Effector memory CD8-positive, alpha-beta T cell (primary cell): ENCODE measurements around the gene CAPN9.

Experiments used
- ATAC-seq: fragments of 150-1000 bp; cut with Tn5 transposase; replicated peaks from 2 replicates; pipeline ENCODE4 v1.10.0; 2021; ENCODE audit warnings: mild to moderate bottlenecking, moderate library complexity
- DNase-seq, 3 experiments: peaks; one replicate each; pipeline ENCODE4 v3.0.0; 2021
- H3K27ac Mint-ChIP-seq, 2 donors: one replicate each; pipeline ENCODE4 v1.8.0; 2022; ENCODE audit warnings: mild to moderate bottlenecking in 2 of 2, mixed read lengths in 2 of 2, moderate library complexity in 2 of 2
- H3K27me3 Mint-ChIP-seq, 2 donors: one replicate each; pipeline ENCODE4 v1.8.0; 2022; ENCODE audit warnings: mixed read lengths in 2 of 2
- H3K36me3 Mint-ChIP-seq: one replicate; pipeline ENCODE4 v1.8.0; 2022; ENCODE audit warnings: mild to moderate bottlenecking, moderate library complexity, mixed read lengths; ENCODE audit not compliant: insufficient read depth
- H3K4me1 Mint-ChIP-seq, 2 donors: one replicate each; pipeline ENCODE4 v1.8.0; 2022; ENCODE audit warnings: low read depth in 2 of 2, mixed read lengths in 2 of 2
- H3K4me3 Mint-ChIP-seq, 2 donors: one replicate each; pipeline ENCODE4 v1.8.0; 2022; ENCODE audit warnings: mild to moderate bottlenecking in 2 of 2, mixed read lengths in 2 of 2, moderate library complexity in 2 of 2
- H3K9me3 Mint-ChIP-seq, 2 donors: one replicate each; pipeline ENCODE4 v1.8.0; 2022; ENCODE audit warnings: mixed read lengths in 2 of 2

CAPN9 gene

DNA sequence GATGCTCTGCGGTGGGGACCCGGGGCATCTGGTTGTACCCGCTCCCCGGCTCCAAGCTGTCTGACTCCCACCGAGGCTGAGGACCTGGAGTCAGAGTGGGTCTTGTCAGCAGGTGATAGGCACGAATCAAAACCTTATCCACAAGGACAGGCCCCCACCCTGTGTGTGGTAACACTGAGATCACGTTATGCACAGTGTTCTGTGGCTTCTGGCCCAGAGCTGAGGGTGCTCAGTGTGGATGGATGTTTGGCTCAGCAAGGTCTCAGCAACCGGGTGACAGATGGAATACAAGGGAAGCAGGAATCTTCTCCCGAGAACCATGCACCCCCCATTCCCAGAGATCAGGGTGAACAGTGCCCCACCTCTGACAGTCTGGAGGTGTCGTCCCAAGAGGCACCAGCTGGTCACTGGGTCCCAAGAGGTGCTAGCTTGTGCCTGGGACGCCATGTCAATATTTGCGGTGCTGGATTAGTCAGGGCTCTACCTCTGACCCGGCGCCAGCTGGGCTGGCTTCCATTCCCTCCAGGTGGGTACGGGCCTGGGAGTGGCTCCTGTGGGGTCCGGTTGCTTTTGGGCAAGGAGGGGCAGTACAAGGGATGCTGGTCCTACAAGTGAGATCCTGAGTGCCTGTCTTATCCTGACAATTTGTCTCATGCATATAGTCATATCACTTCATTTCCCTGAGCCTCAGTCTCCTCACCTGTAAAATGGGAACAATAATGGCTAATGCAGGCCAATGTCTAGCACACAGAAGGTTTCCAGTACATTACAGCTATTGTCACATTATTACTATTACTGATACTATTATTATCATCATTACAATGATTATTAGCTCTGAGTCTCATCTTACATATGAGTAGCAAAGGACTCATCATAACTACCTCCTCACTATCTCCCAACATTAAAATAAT is 957 bp downstream of the CAPN9 start:
- peaks cover 15 to 53% of the 10 kb centered on the region in 2 donors for H3K27me3 Mint-ChIP-seq
- ATAC-seq (no peak), DNase-seq (no peak)
- H3K9me3 Mint-ChIP-seq = no peaks in the 10 kb centered on the region
- no peaks in the 10 kb centered on the region for H3K36me3 Mint-ChIP-seq
- no peak overlapping the region for H3K27ac Mint-ChIP-seq
- no peaks in the 10 kb centered on the region for H3K4me1 Mint-ChIP-seq
- H3K4me3 Mint-ChIP-seq = no peak overlapping the region

DNA sequence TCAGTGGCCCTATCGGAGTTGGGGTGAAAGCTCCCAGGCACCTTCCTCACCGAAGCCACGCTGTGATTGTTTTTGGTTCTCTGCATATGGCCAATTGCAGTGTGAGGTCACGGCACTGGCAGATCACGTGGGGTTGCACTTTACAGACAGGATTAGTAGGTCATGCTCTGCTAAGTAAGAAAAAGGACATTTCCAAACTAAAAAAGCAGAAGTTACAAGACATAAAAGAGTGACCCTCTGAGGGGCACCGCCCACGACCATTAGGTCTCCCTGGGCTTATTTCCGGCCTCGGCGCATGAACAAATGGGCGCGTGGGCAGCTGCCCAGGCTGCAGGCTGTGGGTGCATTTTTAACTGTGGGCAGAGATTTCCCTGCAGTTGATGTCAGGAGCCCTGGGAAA is 2.0 kb downstream of the CAPN9 start:
- ATAC-seq (no peak), DNase-seq (no peak)
- Mint-ChIP-seq H3K27me3 (peaks cover 15 to 44% of the 10 kb centered on the region in 2 donors), H3K4me3 (no peak overlapping the region), H3K9me3 (no peaks in the 10 kb centered on the region), H3K4me1 (no peaks in the 10 kb centered on the region), H3K36me3 (no peaks in the 10 kb centered on the region), H3K27ac (no peak overlapping the region)

DNA sequence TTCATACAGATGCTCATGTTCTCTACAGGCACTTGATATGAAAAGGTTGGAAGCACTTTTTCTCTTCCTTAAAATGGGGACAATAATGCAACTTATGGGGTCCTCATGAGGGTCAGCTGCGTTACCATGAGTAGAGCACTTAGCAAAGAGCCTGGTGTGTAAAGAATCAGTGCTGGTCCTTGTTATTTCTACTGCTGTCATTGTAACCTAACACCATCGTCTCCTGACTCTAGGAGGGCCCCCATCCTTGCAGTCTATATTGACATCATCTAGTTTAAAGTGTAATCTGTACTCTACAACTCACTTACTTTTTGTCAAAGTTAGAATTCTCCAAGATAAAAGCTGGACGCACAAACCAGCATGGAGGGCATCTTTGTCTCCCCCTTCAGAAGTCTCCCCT is 2.4 kb downstream of the CAPN9 start:
- no peak overlapping the region for H3K27ac Mint-ChIP-seq
- ATAC-seq (no peak), DNase-seq (no peak)
- no peak overlapping the region for H3K4me3 Mint-ChIP-seq
- no peaks in the 10 kb centered on the region for H3K9me3 Mint-ChIP-seq
- H3K36me3 Mint-ChIP-seq = no peaks in the 10 kb centered on the region
- H3K27me3 Mint-ChIP-seq = peaks cover 15 to 43% of the 10 kb centered on the region in 2 donors
- no peaks in the 10 kb centered on the region for H3K4me1 Mint-ChIP-seq

DNA sequence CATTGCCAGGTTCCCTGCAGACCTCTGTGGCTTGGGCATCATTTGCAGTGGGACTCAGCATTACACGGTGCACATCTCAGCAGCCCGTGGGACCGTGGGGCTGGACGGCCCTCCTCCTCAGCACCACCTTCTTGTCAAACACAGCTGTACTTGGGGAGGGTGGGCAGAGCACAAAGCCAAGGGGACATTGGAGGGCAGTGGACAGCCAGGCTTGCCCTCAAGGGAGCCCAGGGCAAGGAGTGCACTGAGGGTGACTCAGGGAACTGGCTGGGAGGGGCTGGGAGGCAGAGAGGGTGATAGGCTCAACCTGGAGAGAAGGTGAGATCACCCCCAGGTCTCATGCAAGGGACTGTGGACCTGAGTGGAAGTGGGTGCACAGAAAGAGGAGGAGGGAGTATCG is 3.4 kb downstream of the CAPN9 start:
- Mint-ChIP-seq H3K27me3 (peaks cover 18 to 45% of the 10 kb centered on the region in 2 donors), H3K9me3 (no peaks in the 10 kb centered on the region), H3K36me3 (no peaks in the 10 kb centered on the region), H3K27ac (no peak overlapping the region), H3K4me1 (no peaks in the 10 kb centered on the region), H3K4me3 (no peak overlapping the region)
- ATAC-seq (no peak), DNase-seq (no peak)

DNA sequence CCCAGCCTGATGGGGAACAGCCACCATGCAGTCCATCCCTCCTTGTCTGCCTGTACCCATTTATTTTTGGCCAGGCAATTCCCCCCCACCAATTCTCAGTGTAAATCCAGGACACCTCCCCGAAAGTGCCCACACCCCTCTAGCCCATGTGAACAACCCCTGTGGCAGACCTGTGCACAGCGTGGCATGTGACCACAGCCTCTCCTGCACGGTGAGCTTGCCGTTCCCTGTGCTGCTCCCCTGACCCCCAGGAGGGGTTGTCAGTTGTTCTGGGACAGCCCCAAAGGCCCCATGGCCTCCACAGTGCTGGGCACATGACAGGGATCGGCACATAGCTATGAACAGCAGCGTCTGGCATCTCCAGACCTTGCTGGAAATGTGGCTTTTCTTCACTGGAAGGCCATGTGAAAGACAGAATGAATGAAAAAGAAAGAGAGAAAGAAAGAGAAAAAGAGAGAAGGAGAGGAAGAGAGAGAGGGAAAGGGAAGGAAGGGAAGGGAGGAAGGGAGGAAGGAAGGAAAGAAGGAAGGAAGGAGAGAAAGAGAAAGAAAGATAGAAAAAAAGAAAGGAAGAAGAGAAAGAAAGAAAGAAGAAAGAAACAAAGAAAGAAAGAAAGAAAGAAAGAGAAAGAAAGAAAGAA is 3.9 kb downstream of the CAPN9 start:
- Mint-ChIP-seq H3K27me3 (peaks cover 23 to 50% of the 10 kb centered on the region in 2 donors), H3K4me1 (no peaks in the 10 kb centered on the region), H3K4me3 (no peak overlapping the region), H3K36me3 (no peaks in the 10 kb centered on the region), H3K27ac (no peak overlapping the region), H3K9me3 (no peaks in the 10 kb centered on the region)
- DNase-seq (no peak), ATAC-seq (no peak)

DNA sequence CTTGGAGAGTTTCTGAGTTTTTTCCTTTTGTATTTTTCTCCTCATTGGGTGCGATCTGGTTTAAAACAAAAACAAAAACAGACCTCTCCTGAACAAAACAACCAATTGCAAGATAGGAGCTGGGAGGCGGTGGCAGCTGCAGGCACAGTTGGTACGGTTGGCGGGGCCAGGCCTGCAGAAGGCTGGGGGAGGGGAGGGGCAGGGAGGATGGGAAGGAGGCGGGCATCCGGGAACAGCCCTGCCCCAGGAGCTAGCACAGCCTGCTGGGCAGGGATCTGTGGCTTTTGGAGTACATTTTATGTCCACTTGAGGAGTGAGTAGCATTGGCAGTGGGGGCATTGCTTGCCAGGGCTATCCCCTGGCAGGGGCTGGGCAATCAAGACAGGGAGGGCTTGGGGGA is 5.2 kb downstream of the CAPN9 start:
- no peaks in the 10 kb centered on the region for H3K36me3 Mint-ChIP-seq
- no peaks in the 10 kb centered on the region for H3K9me3 Mint-ChIP-seq
- H3K27ac Mint-ChIP-seq = no peak overlapping the region
- H3K4me3 Mint-ChIP-seq = no peak overlapping the region
- no peak for ATAC-seq
- H3K27me3 Mint-ChIP-seq = peaks cover 31 to 45% of the 10 kb centered on the region in 2 donors
- H3K4me1 Mint-ChIP-seq = no peaks in the 10 kb centered on the region
- no peak for DNase-seq

DNA sequence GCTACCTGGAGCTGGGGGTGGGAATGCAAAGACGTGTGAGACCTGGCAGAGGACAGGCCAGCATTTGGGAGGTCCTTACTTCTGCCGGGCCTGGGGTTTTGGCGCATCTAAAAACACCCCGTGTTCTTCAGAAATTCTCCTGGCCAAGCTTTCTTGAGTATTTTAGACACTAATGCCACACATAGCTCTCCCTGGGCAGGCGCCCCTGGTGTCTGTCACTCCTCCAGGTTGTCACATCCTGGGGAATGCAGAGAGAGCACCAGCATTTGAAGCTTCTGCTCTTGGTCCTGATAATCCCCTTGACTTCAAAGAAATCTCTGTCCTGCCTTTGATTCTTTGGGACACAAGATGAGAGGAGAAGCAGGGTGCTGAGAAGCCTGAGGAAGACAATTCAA is 6.0 kb downstream of the CAPN9 start:
- no peak for DNase-seq
- no peak for ATAC-seq
- Mint-ChIP-seq H3K9me3 (no peaks in the 10 kb centered on the region), H3K4me3 (peak overlapping the region in 1 of 2 donors; percentile 29), H3K36me3 (no peaks in the 10 kb centered on the region), H3K4me1 (no peaks in the 10 kb centered on the region), H3K27me3 (peaks cover 31 to 41% of the 10 kb centered on the region in 2 donors), H3K27ac (no peak overlapping the region)

DNA sequence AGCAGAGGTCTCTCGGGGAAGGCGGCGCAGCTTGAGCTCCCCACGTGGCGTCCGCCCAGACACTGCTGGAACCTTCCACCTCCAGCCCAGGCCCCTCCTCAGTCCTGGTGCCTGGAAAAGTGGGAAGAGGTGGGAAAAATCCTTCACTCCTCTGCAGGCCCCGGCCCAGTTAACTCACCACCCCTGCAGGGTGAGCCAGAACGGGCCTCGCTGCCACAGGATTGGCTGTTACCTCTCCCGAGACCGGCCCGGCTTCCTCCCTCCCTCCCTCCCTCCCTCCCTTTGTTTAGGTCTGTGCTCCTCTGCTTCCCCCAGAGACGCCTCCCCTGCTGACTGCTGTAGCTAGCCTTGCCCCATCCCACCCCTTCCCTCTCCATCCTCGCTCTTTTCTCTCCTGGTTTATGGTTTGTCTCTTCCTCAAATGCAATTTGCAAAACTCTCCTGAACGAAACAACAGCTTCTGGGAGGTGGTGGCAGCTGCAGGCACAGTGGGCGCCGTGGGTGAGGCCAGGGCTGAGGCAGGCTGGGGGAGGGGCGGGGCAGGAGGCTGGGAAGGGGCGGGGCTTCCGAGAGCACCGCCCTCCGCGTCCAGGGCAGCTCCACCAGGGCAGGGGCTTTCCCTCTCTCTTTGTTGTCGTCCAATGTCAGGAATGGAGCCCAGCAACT is 6.5 kb downstream of the CAPN9 start:
- Mint-ChIP-seq H3K27me3 (peaks cover 31 to 41% of the 10 kb centered on the region in 2 donors), H3K4me1 (no peaks in the 10 kb centered on the region)

DNA sequence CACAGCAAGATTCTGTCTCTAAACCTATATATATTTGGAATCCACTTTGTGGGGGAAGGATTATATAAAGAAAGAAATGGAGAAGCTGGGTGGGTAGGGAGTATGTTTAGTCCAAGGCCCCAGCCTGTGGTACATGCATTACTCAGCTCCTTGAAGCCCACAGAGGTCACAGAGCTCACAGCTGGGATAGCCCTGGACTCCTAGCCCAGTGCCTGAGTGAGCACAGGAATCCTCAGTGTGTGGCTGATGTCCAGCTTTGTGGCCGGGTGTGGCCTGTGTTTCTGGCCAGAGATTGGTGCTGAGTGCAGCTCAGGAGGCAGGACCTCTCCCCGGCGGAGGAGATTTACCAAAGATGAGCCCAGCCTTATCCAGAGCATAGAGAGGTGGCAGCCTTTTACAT is 7.6 kb downstream of the CAPN9 start:
- Mint-ChIP-seq H3K9me3 (no peaks in the 10 kb centered on the region), H3K27me3 (peaks cover 30 to 40% of the 10 kb centered on the region in 2 donors), H3K4me3 (no peak overlapping the region), H3K36me3 (no peaks in the 10 kb centered on the region), H3K27ac (no peak overlapping the region), H3K4me1 (no peaks in the 10 kb centered on the region)
- ATAC-seq (no peak), DNase-seq (no peak)

More for the DNA sequence above, 6.5 kb downstream of the CAPN9 start:
- Mint-ChIP-seq H3K27ac (no peak overlapping the region), H3K4me3 (peak overlapping the region in 1 of 2 donors; percentile 29), H3K9me3 (no peaks in the 10 kb centered on the region), H3K36me3 (no peaks in the 10 kb centered on the region)
- ATAC-seq (peak; percentile 22), DNase-seq (no peak)

DNA sequence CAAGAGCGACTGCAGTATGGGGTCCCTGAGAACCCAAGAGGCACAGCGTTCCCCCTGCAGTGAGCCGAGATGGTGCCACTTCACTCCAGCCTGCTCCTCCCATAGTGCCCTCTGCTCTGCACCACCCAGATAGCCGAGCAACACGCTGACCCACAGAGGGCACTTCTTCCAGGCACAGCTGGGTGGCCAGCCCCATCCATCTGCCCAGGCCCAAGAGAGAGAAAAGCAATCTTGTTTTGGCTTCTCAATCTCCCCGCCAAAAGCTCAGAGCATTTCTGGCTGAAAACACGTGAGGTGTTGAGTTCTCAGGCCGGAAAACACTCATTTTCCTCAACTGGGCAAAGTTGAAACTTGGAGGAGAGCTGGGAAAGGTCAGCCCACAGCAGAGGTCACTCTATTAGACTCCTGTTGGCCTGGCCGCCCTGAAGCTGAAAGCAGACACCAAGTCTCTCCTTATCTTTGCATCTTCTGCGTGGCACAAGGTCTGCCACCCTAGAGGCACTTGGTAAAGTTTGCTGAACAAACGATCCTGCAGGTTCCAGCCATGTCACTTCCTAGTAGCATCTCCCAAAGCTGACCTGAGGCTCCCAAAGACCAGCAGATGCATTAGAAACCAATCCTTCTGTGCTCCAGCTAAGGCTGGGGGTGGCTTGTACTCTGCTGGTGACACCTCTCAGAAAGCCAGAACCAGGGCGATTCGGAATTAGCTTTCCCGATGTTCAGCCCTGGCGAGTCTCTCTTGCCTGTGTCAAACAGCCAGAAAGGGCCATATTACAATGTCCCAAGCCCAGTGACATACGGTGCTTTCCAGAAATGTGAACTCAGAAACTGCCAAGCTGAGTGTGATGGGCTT is 10.9 kb downstream of the CAPN9 start:
- Mint-ChIP-seq H3K36me3 (no peaks in the 10 kb centered on the region), H3K4me3 (no peak overlapping the region), H3K27ac (no peak overlapping the region), H3K4me1 (no peaks in the 10 kb centered on the region), H3K27me3 (peaks cover 34 to 61% of the 10 kb centered on the region in 2 donors), H3K9me3 (no peaks in the 10 kb centered on the region)
- DNase-seq (no peak), ATAC-seq (no peak)

DNA sequence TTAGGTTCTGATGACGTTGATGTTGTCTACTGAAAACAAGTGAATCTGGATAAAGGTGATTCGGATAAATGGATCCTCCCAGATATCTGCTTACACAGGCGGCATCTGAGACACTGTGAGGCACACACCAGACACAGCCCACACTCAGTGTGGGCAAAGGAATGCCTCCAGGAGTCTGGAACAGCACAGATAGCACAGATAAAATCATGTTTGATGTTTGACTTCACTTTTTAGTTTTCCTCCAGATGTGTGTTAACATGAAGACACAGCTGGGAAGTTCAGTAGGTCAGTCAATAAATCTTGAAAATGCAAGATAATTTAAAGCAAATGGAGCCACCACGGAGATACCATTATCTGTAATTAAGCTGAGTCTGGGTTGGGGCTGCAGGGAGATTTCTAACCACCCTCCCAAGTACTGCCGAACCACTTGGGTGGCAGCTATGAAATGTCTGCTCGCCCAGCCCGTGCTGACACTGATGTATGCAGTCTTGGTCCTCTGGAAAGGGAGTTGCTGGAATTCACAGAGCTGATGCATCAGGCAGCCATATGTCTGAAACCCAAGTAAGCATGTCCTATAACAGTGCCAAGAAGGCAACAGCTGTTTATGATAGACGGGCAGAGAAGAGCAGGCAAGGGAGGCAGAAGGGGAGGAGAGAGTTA is 11.7 kb downstream of the CAPN9 start:
- Mint-ChIP-seq H3K4me1 (no peaks in the 10 kb centered on the region), H3K9me3 (no peaks in the 10 kb centered on the region), H3K27ac (no peak overlapping the region), H3K4me3 (no peak overlapping the region), H3K27me3 (peaks cover 38 to 68% of the 10 kb centered on the region in 2 donors), H3K36me3 (no peaks in the 10 kb centered on the region)
- DNase-seq (no peak), ATAC-seq (no peak)

DNA sequence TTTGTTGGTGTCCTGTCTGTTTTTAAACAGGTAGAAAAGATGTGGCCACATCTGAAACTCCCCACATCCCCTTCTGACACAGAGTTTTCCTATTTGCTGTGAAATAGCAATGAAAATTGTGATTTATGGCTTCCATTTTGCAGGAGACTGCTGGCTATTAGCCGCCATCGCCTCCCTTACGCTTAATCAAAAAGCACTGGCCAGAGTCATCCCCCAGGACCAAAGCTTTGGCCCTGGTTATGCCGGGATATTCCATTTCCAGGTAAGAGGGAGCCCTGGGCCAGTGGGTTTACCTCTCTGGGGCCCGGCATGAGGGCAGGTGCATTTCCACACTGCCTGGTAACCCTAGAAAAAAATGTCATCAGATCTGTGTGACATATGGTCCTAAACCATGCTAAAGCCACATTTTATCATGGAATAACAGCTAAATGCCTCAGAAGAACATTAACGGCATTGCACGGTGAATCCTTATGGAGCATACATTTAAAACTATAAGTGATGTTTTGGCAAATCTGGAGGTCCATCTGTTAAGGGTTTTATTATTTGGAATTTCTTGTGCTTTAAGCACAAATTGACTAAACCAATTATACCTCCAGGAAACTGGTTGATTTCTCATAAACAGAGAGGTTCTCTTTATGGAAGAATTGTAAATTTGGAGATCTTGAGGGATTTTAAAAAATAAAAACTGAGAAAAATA is 12.3 kb downstream of the CAPN9 start:
- Mint-ChIP-seq H3K36me3 (no peaks in the 10 kb centered on the region), H3K4me1 (no peaks in the 10 kb centered on the region)
- no peak for ATAC-seq

More for the DNA sequence above, 12.3 kb downstream of the CAPN9 start:
- H3K9me3 Mint-ChIP-seq = no peaks in the 10 kb centered on the region
- no peak overlapping the region for H3K27ac Mint-ChIP-seq
- H3K4me3 Mint-ChIP-seq = no peak overlapping the region
- peaks cover 41 to 73% of the 10 kb centered on the region in 2 donors for H3K27me3 Mint-ChIP-seq
- DNase-seq = no peak
